ENCODE data around the gene MYO18A. TPM values are rescaled to one million over a fixed set of nuclear protein-coding genes. Genes with fewer than 3 reads are reported as not detected.

Gene MYO18A
- total RNA-seq, 1 donor from 2014 or later, result 48.2 TPM

- H3K9me3 Mint-ChIP-seq, result no peaks in the 10 kb centered on the region
- DNase-seq (ENCODE audit: low read depth, low spot score), result no peak
- no peak overlapping the region for H3K4me3 Mint-ChIP-seq
- peaks cover 38% of the 10 kb centered on the region for H3K4me1 Mint-ChIP-seq
- TF ChIP-seq CTCF (conservative IDR thresholded peaks at IDR 0.05), result no peak
- H3K36me3 Mint-ChIP-seq (ENCODE audit: low read depth), result no peaks in the 10 kb centered on the region
- no peak overlapping the region for H3K27ac Mint-ChIP-seq (ENCODE audit: unreplicated experiment)
- H3K27me3 Mint-ChIP-seq (ENCODE audit: low read depth), result no peaks in the 10 kb centered on the region
These were observed 19.9 kb downstream of the MYO18A start for GRCh38 chr17:29160253-29160652.

- TF ChIP-seq CTCF (conservative IDR thresholded peaks at IDR 0.05), result no peak
- H3K9me3 Mint-ChIP-seq, result no peaks in the 10 kb centered on the region
- DNase-seq (ENCODE audit: low read depth, low spot score), result no peak
- H3K4me3 Mint-ChIP-seq, result no peak overlapping the region
- peak overlapping the region; percentile 37 for H3K27ac Mint-ChIP-seq (ENCODE audit: unreplicated experiment)
- no peaks in the 10 kb centered on the region for H3K36me3 Mint-ChIP-seq (ENCODE audit: low read depth)
- H3K4me1 Mint-ChIP-seq, result peaks cover 46% of the 10 kb centered on the region
- no peaks in the 10 kb centered on the region for H3K27me3 Mint-ChIP-seq (ENCODE audit: low read depth)
These were observed 20.8 kb downstream of the MYO18A start for GRCh38 chr17:29159306-29159860.

- Mint-ChIP-seq H3K4me1 (peaks cover 50% of the 10 kb centered on the region), H3K27ac (ENCODE audit: unreplicated experiment) (peak overlapping the region; percentile 37), H3K4me3 (no peak overlapping the region), H3K27me3 (ENCODE audit: low read depth) (no peaks in the 10 kb centered on the region), H3K9me3 (no peaks in the 10 kb centered on the region), H3K36me3 (ENCODE audit: low read depth) (no peaks in the 10 kb centered on the region)
- no peak for DNase-seq (ENCODE audit: low read depth, low spot score)
- TF ChIP-seq CTCF (conservative IDR thresholded peaks at IDR 0.05), result no peak
These were observed 21.5 kb downstream of the MYO18A start for GRCh38 chr17:29158488-29159275.

- Mint-ChIP-seq H3K9me3 (no peaks in the 10 kb centered on the region), H3K27me3 (ENCODE audit: low read depth) (no peaks in the 10 kb centered on the region), H3K27ac (ENCODE audit: unreplicated experiment) (no peak overlapping the region), H3K36me3 (ENCODE audit: low read depth) (no peaks in the 10 kb centered on the region), H3K4me1 (peaks cover 54% of the 10 kb centered on the region), H3K4me3 (no peak overlapping the region)
- no peak for DNase-seq (ENCODE audit: low read depth, low spot score)
- no peak for TF ChIP-seq CTCF (conservative IDR thresholded peaks at IDR 0.05)
These were observed 22.1 kb downstream of the MYO18A start for GRCh38 chr17:29158096-29158487.

- Mint-ChIP-seq H3K27ac (ENCODE audit: unreplicated experiment) (peak overlapping the region; percentile 84), H3K9me3 (no peaks in the 10 kb centered on the region), H3K4me1 (peaks cover 54% of the 10 kb centered on the region), H3K27me3 (ENCODE audit: low read depth) (no peaks in the 10 kb centered on the region), H3K36me3 (ENCODE audit: low read depth) (no peaks in the 10 kb centered on the region), H3K4me3 (no peak overlapping the region)
- no peak for TF ChIP-seq CTCF (conservative IDR thresholded peaks at IDR 0.05)
- no peak for DNase-seq (ENCODE audit: low read depth, low spot score)
These were observed 22.9 kb downstream of the MYO18A start for GRCh38 chr17:29157310-29157709.
